H9 (cell line): ENCODE data around the gene OBSL1. TPM values are rescaled to one million over a fixed set of nuclear protein-coding genes. Genes with fewer than 3 reads are reported as not detected.

Experiments used
- DNase-seq: peaks from one replicate; pipeline ENCODE4 v3.0.0-alpha.2; 2017
- H2AFZ ChIP-seq: one replicate; pipeline ENCODE4 v1.6.1; 2013; ENCODE audit warnings: mild to moderate bottlenecking, low read length, control low read depth, moderate library complexity
- H2AK5ac ChIP-seq: 2 replicates; pipeline ENCODE4 v1.6.1; 2013; ENCODE audit warnings: low read length, control low read depth, mixed read lengths; ENCODE audit not compliant: insufficient read length
- H2BK120ac ChIP-seq: one replicate; pipeline ENCODE4 v1.6.1; 2013; ENCODE audit warnings: low read depth, mild to moderate bottlenecking, low read length, control low read depth, inconsistent platforms; ENCODE audit not compliant: poor library complexity, severe bottlenecking
- H2BK12ac ChIP-seq: 2 replicates; pipeline ENCODE4 v1.6.1; 2013; ENCODE audit warnings: low read length, control low read depth, mixed read lengths, low read depth; ENCODE audit not compliant: insufficient read length
- H2BK15ac ChIP-seq: 2 replicates; pipeline ENCODE4 v1.6.1; 2013; ENCODE audit warnings: low read depth, low read length, control low read depth
- H2BK20ac ChIP-seq: one replicate; pipeline ENCODE4 v1.6.1; 2013; ENCODE audit warnings: low read depth, mild to moderate bottlenecking, low read length, control low read depth, inconsistent platforms; ENCODE audit not compliant: poor library complexity, severe bottlenecking
- H2BK5ac ChIP-seq: 2 replicates; pipeline ENCODE4 v1.6.1; 2013; ENCODE audit warnings: low read length, control low read depth, mixed read lengths; ENCODE audit not compliant: insufficient read length
- H3K14ac ChIP-seq: 2 replicates; pipeline ENCODE4 v1.6.1; 2013; ENCODE audit warnings: low read length, control low read depth; ENCODE audit not compliant: insufficient read depth
- H3K18ac ChIP-seq: 2 replicates; pipeline ENCODE4 v1.6.1; 2013; ENCODE audit warnings: low read depth, mild to moderate bottlenecking, mixed read lengths, low read length, control low read depth; ENCODE audit not compliant: insufficient read length
- H3K23ac ChIP-seq: 2 replicates; pipeline ENCODE4 v1.6.1; 2013; ENCODE audit warnings: low read length, control low read depth, mixed read lengths, low read depth; ENCODE audit not compliant: insufficient read length
- H3K23me2 ChIP-seq: 2 replicates; pipeline ENCODE4 v1.6.1; 2013; ENCODE audit warnings: low read depth, mild to moderate bottlenecking, mixed read lengths, low read length, control low read depth; ENCODE audit not compliant: insufficient read length, poor library complexity, severe bottlenecking
- H3K27ac ChIP-seq: 2 replicates; pipeline ENCODE4 v1.5.1; 2013; ENCODE audit warnings: low read length, control low read depth, mixed read lengths, low read depth; ENCODE audit not compliant: insufficient read length
- H3K27me3 ChIP-seq: 2 replicates; pipeline ENCODE4 v1.6.1; 2013; ENCODE audit warnings: low read length, control low read depth, inconsistent platforms; ENCODE audit not compliant: insufficient read depth
- H3K4ac ChIP-seq: 2 replicates; pipeline ENCODE4 v1.6.1; 2013; ENCODE audit warnings: low read depth, mild to moderate bottlenecking, control low read depth, inconsistent platforms, low read length, moderate library complexity
- H3K4me1 ChIP-seq: 2 replicates; pipeline ENCODE4 v1.6.1; 2013; ENCODE audit warnings: low read length, control low read depth, inconsistent platforms; ENCODE audit not compliant: insufficient read depth
- H3K4me2 ChIP-seq: 2 replicates; pipeline ENCODE4 v1.6.1; 2013; ENCODE audit warnings: low read length, control low read depth, mixed read lengths; ENCODE audit not compliant: insufficient read length, insufficient read depth
- H3K56ac ChIP-seq: 2 replicates; pipeline ENCODE4 v1.6.1; 2013; ENCODE audit warnings: low read depth, mild to moderate bottlenecking, mixed read lengths, low read length, control low read depth; ENCODE audit not compliant: insufficient read length
- H3K79me1 ChIP-seq: 2 replicates; pipeline ENCODE4 v1.6.1; 2013; ENCODE audit warnings: low read depth, mild to moderate bottlenecking, moderate library complexity, low read length, control low read depth, inconsistent platforms; ENCODE audit not compliant: insufficient read depth, poor library complexity, severe bottlenecking
- H3K79me2 ChIP-seq: 2 replicates; pipeline ENCODE4 v1.6.1; 2013; ENCODE audit warnings: low read length, control low read depth, inconsistent platforms; ENCODE audit not compliant: insufficient read depth
- H3K9ac ChIP-seq: 2 replicates; pipeline ENCODE4 v1.6.1; 2013; ENCODE audit warnings: low read length, control low read depth, mixed read lengths; ENCODE audit not compliant: insufficient read length; ENCODE audit errors: extremely low read depth
- H3K9me3 ChIP-seq: one replicate; pipeline ENCODE4 v1.6.1; 2013; ENCODE audit warnings: low read depth, low read length, inconsistent platforms; ENCODE audit not compliant: control insufficient read depth
- H3T11ph ChIP-seq: one replicate; pipeline ENCODE4 v1.6.1; 2013; ENCODE audit warnings: mild to moderate bottlenecking, low read length, control low read depth, inconsistent platforms
- H4K20me1 ChIP-seq: one replicate; pipeline ENCODE4 v1.6.1; 2013; ENCODE audit not compliant: control insufficient read depth, insufficient read length, insufficient read depth
- H4K5ac ChIP-seq: 2 replicates; pipeline ENCODE4 v1.6.1; 2013; ENCODE audit warnings: low read depth, mild to moderate bottlenecking, mixed read lengths, low read length, control low read depth; ENCODE audit not compliant: insufficient read length
- H4K8ac ChIP-seq: replicated peaks from 2 replicates; pipeline ENCODE4 v1.6.1; 2013; ENCODE audit warnings: low read length, control low read depth, mixed read lengths, low read depth; ENCODE audit not compliant: insufficient read length
- H4K91ac ChIP-seq: 2 replicates; pipeline ENCODE4 v1.6.1; 2013; ENCODE audit warnings: low read depth, mild to moderate bottlenecking, moderate library complexity, mixed read lengths, low read length, control low read depth; ENCODE audit not compliant: insufficient read length
- H3K27ac Mint-ChIP-seq, 3 experiments: 2 replicates in 2 of 3; 3 replicates in 1 of 3; pipeline ENCODE4 v1.8.0; 2020 to 2021; ENCODE audit warnings: mixed read lengths in 3 of 3, mild to moderate bottlenecking in 1 of 3, moderate library complexity in 1 of 3
- H3K27me3 Mint-ChIP-seq: 2 replicates; pipeline ENCODE4 v1.8.0; 2021; ENCODE audit warnings: low read depth, mild to moderate bottlenecking, moderate library complexity, mixed read lengths
- H3K36me3 Mint-ChIP-seq, 3 experiments: 2 replicates in 2 of 3; 3 replicates in 1 of 3; pipeline ENCODE4 v1.8.0; 2020 to 2021; ENCODE audit warnings: low read depth in 3 of 3, mixed read lengths in 3 of 3; ENCODE audit not compliant: insufficient read depth in 1 of 3
- H3K4me1 Mint-ChIP-seq, 2 experiments: 2 replicates each; pipeline ENCODE4 v1.8.0; 2020; ENCODE audit warnings: mixed read lengths in 2 of 2
- H3K4me3 Mint-ChIP-seq, 2 experiments: 2 replicates in 1 of 2; 3 replicates in 1 of 2; pipeline ENCODE4 v1.8.0; 2020 to 2021; ENCODE audit warnings: mild to moderate bottlenecking in 2 of 2, mixed read lengths in 2 of 2, moderate library complexity in 1 of 2
- H3K9me3 Mint-ChIP-seq, 2 experiments: 2 replicates in 1 of 2; 3 replicates in 1 of 2; pipeline ENCODE4 v1.8.0; 2020; ENCODE audit warnings: mild to moderate bottlenecking in 2 of 2, mixed read lengths in 2 of 2, moderate library complexity in 1 of 2
- WGBS: extraction: QIAGEN DNeasy Blood & Tissue Kit; methylation state at CpG from one replicate; pipeline ENCODE4 v1.1.7; 2013; ENCODE audit warnings: missing lambda C conversion rate, low lambda C conversion rate, mixed read lengths; ENCODE audit not compliant: insufficient read length; ENCODE audit errors: extremely low coverage; 5-methylcytosine and 5-hydroxymethylcytosine counted together
- long read RNA-seq: library from polyadenylated mRNA; unstranded; transcript quantifications from one replicate; pipeline ENCODE4 v2.0.0, GENCODE V29; 2020
- total RNA-seq: library from RNA; stranded (reverse); gene quantifications from 2 replicates; pipeline ENCODE4 v1.2.1, GENCODE V29; 2021
- TF ChIP-seq, protein P1 (sequence below): fragments of 200-600 bp; sonication (generic); conservative IDR thresholded peaks from 3 replicates; pipeline ENCODE4 v1.8.0; 2021; ENCODE audit warnings: antibody characterized with exemption, mild to moderate bottlenecking

OBSL1 gene
- 139 and 140 TPM in 2 replicates for total RNA-seq
- long read RNA-seq, transcript OBSL1-207 (3 exons, 662 nt) = major isoform, 8 of 91 reads
- long read RNA-seq, partial matches to known transcripts = 38 of 91 reads
- long read RNA-seq, other reads (novel, unspliced or antisense) = 38 of 91 reads

DNA sequence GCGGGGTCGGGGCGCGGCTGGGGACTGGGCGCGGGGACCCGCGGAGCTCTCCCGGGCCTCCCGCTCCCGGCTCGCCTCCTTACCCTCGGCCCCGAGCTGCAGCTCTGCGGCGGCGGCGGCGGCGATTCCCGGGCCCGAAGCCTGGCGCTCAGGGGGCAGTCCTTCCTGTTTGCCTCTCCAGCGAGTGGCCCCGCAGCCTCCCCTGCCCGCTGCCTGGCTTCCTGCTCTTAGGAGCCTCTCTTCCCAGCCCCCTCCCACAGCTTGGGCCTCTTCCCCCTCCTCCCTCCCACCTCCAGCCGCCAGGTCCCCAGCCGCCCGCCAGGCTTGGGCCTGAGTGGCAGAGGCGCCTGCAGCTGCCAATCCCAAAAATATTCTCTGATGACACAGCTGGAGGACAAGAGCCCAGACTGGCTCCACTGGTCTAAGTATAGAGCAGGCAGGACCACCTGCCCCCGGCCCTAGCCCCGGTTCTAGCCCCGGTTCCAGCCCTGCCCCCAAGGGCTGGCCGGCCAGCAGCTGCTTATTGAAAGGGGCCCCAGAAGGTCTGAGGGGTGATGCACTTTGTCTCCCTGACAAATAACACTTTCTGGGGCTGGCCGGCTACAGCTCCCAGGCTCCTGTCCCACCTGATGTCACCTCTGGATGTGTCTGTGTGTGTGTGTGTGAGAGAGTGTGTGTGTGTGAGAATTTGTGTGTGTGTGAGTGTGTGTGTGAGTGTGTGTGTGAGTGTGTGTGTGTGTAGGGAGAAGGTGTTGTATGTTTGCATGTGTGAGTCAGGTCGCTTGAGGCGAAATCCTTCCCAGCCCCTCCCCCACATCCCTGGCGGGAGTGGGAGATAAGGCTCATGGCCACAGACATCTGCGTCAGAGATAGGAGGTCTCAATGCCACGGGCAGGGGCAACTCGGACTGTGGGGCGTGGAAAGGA is at the start of gene OBSL1:
OBSL1 (minus strand) TSS at position 229 of the 926 bp plus-strand sequence. CDS start 307 bp downstream, outside the sequence.
- H3T11ph ChIP-seq = no peak within 1 kb of the TSS
- H2AFZ ChIP-seq = no peak within 1 kb of the TSS
- H4K5ac ChIP-seq = no peak within 1 kb of the TSS
- WGBS = no CpG with 5 or more reads among the region's 42 CpGs
- no peak within 1 kb of the TSS for H2BK15ac ChIP-seq
- no peak within 1 kb of the TSS for H2BK12ac ChIP-seq
- H3K23me2 ChIP-seq = peaks cover 7% of the 10 kb centered on the region
- peak within 1 kb of the TSS; percentile 9 for H3K18ac ChIP-seq
- Mint-ChIP-seq H3K27me3 (peaks cover 18% of the 10 kb centered on the region), H3K27ac (peak within 1 kb of the TSS in 2 of 3 experiments; percentile 22 to 64; a peak in 4 of 7 replicates), H3K36me3 (peaks cover 28 to 34% (median 33%) of the 10 kb centered on the region in 3 experiments), H3K4me1 (peaks cover 43 to 56% of the 10 kb centered on the region in 2 experiments), H3K4me3 (peak within 1 kb of the TSS; percentile 69 to 75), H3K9me3 (no peaks in the 10 kb centered on the region; a peak in 2 of 5 replicates)
- peak within 1 kb of the TSS; percentile 39 for H3K9ac ChIP-seq
- peak within 1 kb of the TSS; percentile 40 for H3K14ac ChIP-seq
- no peak within 1 kb of the TSS for H2BK20ac ChIP-seq
- TF ChIP-seq, protein P1, sequence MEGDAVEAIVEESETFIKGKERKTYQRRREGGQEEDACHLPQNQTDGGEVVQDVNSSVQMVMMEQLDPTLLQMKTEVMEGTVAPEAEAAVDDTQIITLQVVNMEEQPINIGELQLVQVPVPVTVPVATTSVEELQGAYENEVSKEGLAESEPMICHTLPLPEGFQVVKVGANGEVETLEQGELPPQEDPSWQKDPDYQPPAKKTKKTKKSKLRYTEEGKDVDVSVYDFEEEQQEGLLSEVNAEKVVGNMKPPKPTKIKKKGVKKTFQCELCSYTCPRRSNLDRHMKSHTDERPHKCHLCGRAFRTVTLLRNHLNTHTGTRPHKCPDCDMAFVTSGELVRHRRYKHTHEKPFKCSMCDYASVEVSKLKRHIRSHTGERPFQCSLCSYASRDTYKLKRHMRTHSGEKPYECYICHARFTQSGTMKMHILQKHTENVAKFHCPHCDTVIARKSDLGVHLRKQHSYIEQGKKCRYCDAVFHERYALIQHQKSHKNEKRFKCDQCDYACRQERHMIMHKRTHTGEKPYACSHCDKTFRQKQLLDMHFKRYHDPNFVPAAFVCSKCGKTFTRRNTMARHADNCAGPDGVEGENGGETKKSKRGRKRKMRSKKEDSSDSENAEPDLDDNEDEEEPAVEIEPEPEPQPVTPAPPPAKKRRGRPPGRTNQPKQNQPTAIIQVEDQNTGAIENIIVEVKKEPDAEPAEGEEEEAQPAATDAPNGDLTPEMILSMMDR = no peak
- H4K8ac ChIP-seq = no peak within 1 kb of the TSS
- peak; percentile 94 for DNase-seq
- H3K4me1 ChIP-seq = peaks cover 3% of the 10 kb centered on the region; the same call in 1 of the 2 replicates
- H2BK5ac ChIP-seq = no peak within 1 kb of the TSS
- H3K27ac ChIP-seq = no peak within 1 kb of the TSS
- peak within 1 kb of the TSS; percentile 33 for H3K4me2 ChIP-seq
- H3K23ac ChIP-seq = no peak within 1 kb of the TSS
- H2AK5ac ChIP-seq = no peak within 1 kb of the TSS
- H3K79me1 ChIP-seq = no peaks in the 10 kb centered on the region
- no peak within 1 kb of the TSS for H4K91ac ChIP-seq
- no peak within 1 kb of the TSS for H3K56ac ChIP-seq
- H4K20me1 ChIP-seq = no peaks in the 10 kb centered on the region
- no peak within 1 kb of the TSS for H2BK120ac ChIP-seq
- no peaks in the 10 kb centered on the region for H3K79me2 ChIP-seq
- H3K4ac ChIP-seq = no peak within 1 kb of the TSS
- no peaks in the 10 kb centered on the region for H3K9me3 ChIP-seq
- no peaks in the 10 kb centered on the region; the same call in 1 of the 2 replicates for H3K27me3 ChIP-seq
